GM18520 (cell line): ENCODE measurements around the gene ZSCAN12.
"Not testable (repeated sequence)": the region's sequence is repeated elsewhere in the genome, so short reads cannot be mapped to it uniquely, and the experiment has no call there.

Experiments used
- ATAC-seq: cut with Tn5 transposase; IDR thresholded peaks from one replicate; pipeline ENCODE4 v1.9.1; 2021; ENCODE audit not compliant: unreplicated experiment

ZSCAN12 gene

GRCh38 chr6:28399350-28400121 is at the start of gene ZSCAN12:
TSS of gene ZSCAN12 (minus strand) at chr6:28399747. CDS start at chr6:28398405, 1,342 bp downstream.
- ATAC-seq = peak; percentile 76

GRCh38 chr6:28449056-28449455 is 49.5 kb upstream of the ZSCAN12 start:
- no peak for ATAC-seq

GRCh38 chr6:28447512-28447906 is 48.0 kb upstream of the ZSCAN12 start:
- ATAC-seq = not testable (repeated sequence)

- ATAC-seq = no peak
Observed at GRCh38 chr6:28446818-28447511, 47.4 kb upstream of the ZSCAN12 start.

- not testable (repeated sequence) for ATAC-seq
Observed at GRCh38 chr6:28444759-28445158, 45.2 kb upstream of the ZSCAN12 start.

GRCh38 chr6:28443112-28443773 is 43.7 kb upstream of the ZSCAN12 start, which contains the start of gene ZSCAN23:
TSS of gene ZSCAN23 (minus strand) at chr6:28443491. CDS start at chr6:28436266, 7,225 bp downstream.
- peak; percentile 84 for ATAC-seq

GRCh38 chr6:28442586-28442985 is 43.0 kb upstream of the ZSCAN12 start:
- ATAC-seq = no peak

- ATAC-seq = no peak
Observed at GRCh38 chr6:28436404-28436803, 36.9 kb upstream of the ZSCAN12 start.

- ATAC-seq = no peak
Observed at GRCh38 chr6:28433119-28433518, 33.6 kb upstream of the ZSCAN12 start.

- ATAC-seq = no peak
Observed at GRCh38 chr6:28429781-28430180, 30.2 kb upstream of the ZSCAN12 start.

GRCh38 chr6:28425944-28426541 is 26.5 kb upstream of the ZSCAN12 start:
- no peak for ATAC-seq

GRCh38 chr6:28424163-28424562 is 24.6 kb upstream of the ZSCAN12 start:
- no peak for ATAC-seq

GRCh38 chr6:28423546-28423945 is 24.0 kb upstream of the ZSCAN12 start:
- no peak for ATAC-seq

GRCh38 chr6:28413681-28414080 is 14.1 kb upstream of the ZSCAN12 start:
- ATAC-seq = no peak

- no peak for ATAC-seq
Observed at GRCh38 chr6:28410767-28411166, 11.2 kb upstream of the ZSCAN12 start.

- no peak for ATAC-seq
Observed at GRCh38 chr6:28408076-28408802, 8.7 kb upstream of the ZSCAN12 start.

GRCh38 chr6:28407401-28407800 is 7.9 kb upstream of the ZSCAN12 start:
- ATAC-seq = no peak

- ATAC-seq = not testable (repeated sequence)
Observed at GRCh38 chr6:28403923-28404322, 4.4 kb upstream of the ZSCAN12 start.

GRCh38 chr6:28402197-28402596 is 2.6 kb upstream of the ZSCAN12 start:
- ATAC-seq = no peak

GRCh38 chr6:28401172-28401571 is 1.6 kb upstream of the ZSCAN12 start:
- ATAC-seq = no peak

- no peak for ATAC-seq
Observed at GRCh38 chr6:28400122-28400451, 540 bp upstream of the ZSCAN12 start.
